UCSD-AML1 (cell line): ENCODE measurements around the gene MBNL2.
A peak's percentile ranks its signal among the peaks of the same experiment; 100 is the strongest.
"Not testable (repeated sequence)": the region's sequence is repeated elsewhere in the genome, so short reads cannot be mapped to it uniquely, and the experiment has no call there.

Experiments used
- DNase-seq: peaks from one replicate; lab custom pipeline; 2025; ENCODE audit not compliant: unreplicated experiment; lab: John Stamatoyannopoulos, UW

The MBNL2 gene

GRCh38 chr13:97341135-97341534, 119.0 kb downstream of the MBNL2 start:
- DNase-seq, result no peak

- no peak for DNase-seq
These were observed 120.0 kb downstream of the MBNL2 start for GRCh38 chr13:97342136-97342535.

GRCh38 chr13:97342936-97343335, 120.8 kb downstream of the MBNL2 start:
- DNase-seq, result no peak

- DNase-seq, result peak; percentile 37
These were observed 122.4 kb downstream of the MBNL2 start for GRCh38 chr13:97344265-97345175.

GRCh38 chr13:97346097-97346496, 124.0 kb downstream of the MBNL2 start:
- DNase-seq, result no peak

GRCh38 chr13:97346561-97347254, 124.6 kb downstream of the MBNL2 start:
- no peak for DNase-seq

GRCh38 chr13:97347255-97347932, 125.3 kb downstream of the MBNL2 start:
- DNase-seq, result no peak

GRCh38 chr13:97348569-97349100, 126.5 kb downstream of the MBNL2 start:
- no peak for DNase-seq

- DNase-seq, result not testable (repeated sequence)
These were observed 129.9 kb downstream of the MBNL2 start for GRCh38 chr13:97352012-97352411.

GRCh38 chr13:97352815-97353214, 130.7 kb downstream of the MBNL2 start:
- no peak for DNase-seq

GRCh38 chr13:97353927-97354675, 132.0 kb downstream of the MBNL2 start:
- DNase-seq, result no peak

GRCh38 chr13:97354808-97355207, 132.7 kb downstream of the MBNL2 start:
- DNase-seq, result no peak

GRCh38 chr13:97356592-97356991, 134.5 kb downstream of the MBNL2 start:
- DNase-seq, result no peak

GRCh38 chr13:97359181-97360057, 137.3 kb downstream of the MBNL2 start:
- DNase-seq, result no peak

GRCh38 chr13:97360610-97361009, 138.5 kb downstream of the MBNL2 start:
- no peak for DNase-seq

GRCh38 chr13:97364031-97364430, 141.9 kb downstream of the MBNL2 start:
- no peak for DNase-seq

GRCh38 chr13:97364827-97365226, 142.7 kb downstream of the MBNL2 start:
- DNase-seq, result no peak

GRCh38 chr13:97366172-97366688, 144.1 kb downstream of the MBNL2 start:
- DNase-seq, result no peak

GRCh38 chr13:97367016-97367822, 145.1 kb downstream of the MBNL2 start:
- DNase-seq, result peak; percentile 26
